SK-N-SH treated with all-trans-retinoic acid at 6 μM for 48 hours (cell line): Measurements from ENCODE around the gene FITM1.

Experiments used
- ATAC-seq: fragments of 200-7000 bp; cut with Tn5 transposase; 3 replicates; pipeline ENCODE4 v1.9.1; 2020; ENCODE audit warnings: mild to moderate bottlenecking, moderate library complexity
- ARNTL ChIP-seq: fragments of 450-650 bp; formaldehyde crosslinking; IDR thresholded peaks from 2 replicates; pipeline ENCODE4 v1.5.0; 2020; ENCODE audit warnings: low read depth, mild to moderate bottlenecking, moderate library complexity, borderline replicate concordance
- BACH2 ChIP-seq: fragments of 250-450 bp; sonication (Bioruptor Pico); IDR thresholded peaks from 2 replicates; pipeline ENCODE4 v1.9.0; 2021; ENCODE audit warnings: mild to moderate bottlenecking, borderline replicate concordance
- CREB5 ChIP-seq: fragments of 250-450 bp; sonication (Bioruptor Pico); IDR thresholded peaks from 2 replicates; pipeline ENCODE4 v1.5.1; 2020; ENCODE audit warnings: low read depth, mild to moderate bottlenecking, moderate library complexity
- CSDC2 ChIP-seq: fragments of 250-450 bp; sonication (Bioruptor Pico); IDR thresholded peaks from 2 replicates; pipeline ENCODE4 v1.5.0; 2020; ENCODE audit warnings: mild to moderate bottlenecking, moderate library complexity
- ESRRG ChIP-seq: fragments of 250-450 bp; sonication (Bioruptor Pico); IDR thresholded peaks from 2 replicates; pipeline ENCODE4 v1.6.1; 2021; ENCODE audit warnings: mild to moderate bottlenecking
- GLIS3 ChIP-seq: fragments of 250-450 bp; sonication (Bioruptor Pico); IDR thresholded peaks from 2 replicates; pipeline ENCODE4 v1.5.0; 2020; ENCODE audit warnings: mild to moderate bottlenecking, moderate library complexity
- ISL1 ChIP-seq: fragments of 250-450 bp; sonication (Bioruptor Pico); IDR thresholded peaks from 2 replicates; pipeline ENCODE4 v2.1.2; 2022; ENCODE audit warnings: mild to moderate bottlenecking, moderate library complexity
- OSR1 ChIP-seq: fragments of 250-450 bp; sonication (Bioruptor Pico); IDR thresholded peaks from 2 replicates; pipeline ENCODE4 v1.8.0; 2022; ENCODE audit warnings: moderate library complexity, mild to moderate bottlenecking, inconsistent platforms
- PATZ1 ChIP-seq: fragments of 250-450 bp; sonication (Bioruptor Pico); IDR thresholded peaks from 2 replicates; pipeline ENCODE4 v1.8.0; 2020; ENCODE audit warnings: mild to moderate bottlenecking, moderate library complexity, borderline replicate concordance
- POU6F1 ChIP-seq: fragments of 250-450 bp; sonication (Bioruptor Pico); IDR thresholded peaks from 2 replicates; pipeline ENCODE4 v1.8.0; 2021; ENCODE audit warnings: low read depth, mild to moderate bottlenecking, moderate library complexity, borderline replicate concordance
- PPARA ChIP-seq: fragments of 250-450 bp; sonication (Bioruptor Pico); IDR thresholded peaks from 2 replicates; pipeline ENCODE4 v1.5.0; 2020; ENCODE audit warnings: mild to moderate bottlenecking, borderline replicate concordance
- SNAI2 ChIP-seq: fragments of 250-450 bp; sonication (Bioruptor Pico); IDR thresholded peaks from 2 replicates; pipeline ENCODE4 v1.5.0; 2020; ENCODE audit warnings: mild to moderate bottlenecking, moderate library complexity
- TCF4 ChIP-seq: fragments of 250-450 bp; sonication (Bioruptor Pico); IDR thresholded peaks from 2 replicates; pipeline ENCODE4 v1.8.0; 2021; ENCODE audit warnings: mild to moderate bottlenecking, moderate library complexity, borderline replicate concordance
- TOX ChIP-seq: fragments of 250-450 bp; sonication (Bioruptor Pico); IDR thresholded peaks from 2 replicates; pipeline ENCODE4 v1.8.0; 2021; ENCODE audit warnings: mild to moderate bottlenecking, moderate library complexity, borderline replicate concordance
- ZC3H10 ChIP-seq: fragments of 250-450 bp; sonication (Bioruptor Pico); IDR thresholded peaks from 2 replicates; pipeline ENCODE4 v1.5.1; 2021; ENCODE audit warnings: mild to moderate bottlenecking, moderate library complexity
- ZFP3 ChIP-seq: fragments of 250-450 bp; sonication (Bioruptor Pico); IDR thresholded peaks from 2 replicates; pipeline ENCODE4 v1.5.0; 2020; ENCODE audit warnings: mild to moderate bottlenecking, moderate library complexity
- ZFP30 ChIP-seq: fragments of 450-650 bp; formaldehyde crosslinking; IDR thresholded peaks from 2 replicates; pipeline ENCODE4 v1.5.0; 2022; ENCODE audit warnings: mild to moderate bottlenecking, moderate library complexity
- ZNF565 ChIP-seq: fragments of 450-650 bp; formaldehyde crosslinking; conservative IDR thresholded peaks from 2 replicates; pipeline ENCODE4 v1.5.0; 2020; ENCODE audit warnings: low read depth, mild to moderate bottlenecking, moderate library complexity
- ZNF70 ChIP-seq: fragments of 450-650 bp; formaldehyde crosslinking; IDR thresholded peaks from 2 replicates; pipeline ENCODE4 v1.5.0; 2020; ENCODE audit warnings: mild to moderate bottlenecking, moderate library complexity
- ZNF8 ChIP-seq: fragments of 450-650 bp; formaldehyde crosslinking; IDR thresholded peaks from 2 replicates; pipeline ENCODE4 v1.5.0; 2020; ENCODE audit warnings: mild to moderate bottlenecking, moderate library complexity
- TF ChIP-seq, protein P1 (sequence below): fragments of 250-450 bp; sonication (Bioruptor Pico); IDR thresholded peaks from 2 replicates; pipeline ENCODE4 v1.5.1; 2021; ENCODE audit warnings: mild to moderate bottlenecking, moderate library complexity
- TF ChIP-seq, protein P2 (sequence below): fragments of 250-450 bp; sonication (Bioruptor Pico); IDR thresholded peaks from 2 replicates; pipeline ENCODE4 v1.5.0; 2020; ENCODE audit warnings: mild to moderate bottlenecking, moderate library complexity

FITM1 gene

DNA sequence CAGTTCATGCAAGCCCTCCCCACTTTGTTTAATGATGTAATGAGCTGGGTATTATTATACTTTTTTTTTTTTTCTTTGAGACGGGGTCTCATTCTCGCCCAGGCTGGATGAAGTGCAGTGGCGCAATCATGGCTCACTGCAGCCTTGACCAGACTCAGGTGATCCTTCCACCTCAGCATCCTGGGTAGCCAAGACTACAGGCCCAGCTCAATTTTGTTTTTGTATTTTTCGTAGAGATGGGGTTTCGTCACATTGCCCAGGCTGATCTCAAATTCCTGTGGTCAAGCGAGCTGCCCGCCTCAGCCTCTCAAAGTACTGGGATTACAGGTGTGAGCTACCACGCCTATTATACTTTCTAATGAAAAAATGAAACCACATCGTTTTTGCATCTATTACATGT lies 20.4 kb upstream of the FITM1 start:
- no peak for ATAC-seq
- no peak for TF ChIP-seq PPARA
- TF ChIP-seq CREB5 (CRISPR knock-in tag): no peak
- no peak for TF ChIP-seq ZNF70 (CRISPR knock-in tag)
- no peak for TF ChIP-seq SNAI2 (CRISPR knock-in tag)
- no peak for TF ChIP-seq BACH2 (CRISPR knock-in tag)
- TF ChIP-seq ISL1 (CRISPR knock-in tag): no peak
- no peak for TF ChIP-seq ZNF8 (CRISPR knock-in tag)
- no peak for TF ChIP-seq OSR1 (CRISPR knock-in tag)
- TF ChIP-seq ZFP30 (CRISPR knock-in tag): no peak
- no peak for TF ChIP-seq GLIS3
- no peak for TF ChIP-seq ESRRG (CRISPR knock-in tag)
- no peak for TF ChIP-seq ZC3H10

DNA sequence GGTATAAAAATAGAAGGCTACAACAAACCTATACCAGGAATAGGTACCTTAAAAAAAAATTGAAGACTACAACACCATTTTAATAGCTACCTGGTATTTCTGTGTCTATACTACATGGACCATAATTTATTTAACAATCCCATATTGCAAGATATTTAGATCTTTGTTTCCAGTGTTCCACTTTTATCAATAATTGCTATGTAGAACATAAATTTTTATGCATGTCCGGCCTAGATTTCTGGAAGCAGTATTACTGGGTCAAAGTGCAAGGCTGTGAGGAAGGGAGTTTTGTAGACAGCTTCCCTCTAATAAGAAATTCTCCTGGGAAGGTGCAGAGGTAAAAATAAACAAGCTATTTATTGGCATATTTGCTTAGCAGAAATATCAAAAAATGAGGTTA lies 19.9 kb upstream of the FITM1 start:
- TF ChIP-seq PATZ1 (CRISPR knock-in tag): no peak
- TF ChIP-seq ESRRG (CRISPR knock-in tag): no peak
- no peak for TF ChIP-seq ZNF565
- no peak for TF ChIP-seq ZFP3 (CRISPR knock-in tag)
- TF ChIP-seq ZC3H10: no peak
- no peak for TF ChIP-seq ZFP30 (CRISPR knock-in tag)
- no peak for TF ChIP-seq ZNF70 (CRISPR knock-in tag)
- TF ChIP-seq POU6F1 (CRISPR knock-in tag): no peak
- TF ChIP-seq GLIS3: no peak
- TF ChIP-seq SNAI2 (CRISPR knock-in tag): no peak
- no peak for TF ChIP-seq ISL1 (CRISPR knock-in tag)
- no peak for TF ChIP-seq ZNF8 (CRISPR knock-in tag)
- no peak for TF ChIP-seq TOX (CRISPR knock-in tag)
- TF ChIP-seq CSDC2 (CRISPR knock-in tag): no peak
- no peak for TF ChIP-seq ARNTL (CRISPR knock-in tag)
- TF ChIP-seq, protein P1, sequence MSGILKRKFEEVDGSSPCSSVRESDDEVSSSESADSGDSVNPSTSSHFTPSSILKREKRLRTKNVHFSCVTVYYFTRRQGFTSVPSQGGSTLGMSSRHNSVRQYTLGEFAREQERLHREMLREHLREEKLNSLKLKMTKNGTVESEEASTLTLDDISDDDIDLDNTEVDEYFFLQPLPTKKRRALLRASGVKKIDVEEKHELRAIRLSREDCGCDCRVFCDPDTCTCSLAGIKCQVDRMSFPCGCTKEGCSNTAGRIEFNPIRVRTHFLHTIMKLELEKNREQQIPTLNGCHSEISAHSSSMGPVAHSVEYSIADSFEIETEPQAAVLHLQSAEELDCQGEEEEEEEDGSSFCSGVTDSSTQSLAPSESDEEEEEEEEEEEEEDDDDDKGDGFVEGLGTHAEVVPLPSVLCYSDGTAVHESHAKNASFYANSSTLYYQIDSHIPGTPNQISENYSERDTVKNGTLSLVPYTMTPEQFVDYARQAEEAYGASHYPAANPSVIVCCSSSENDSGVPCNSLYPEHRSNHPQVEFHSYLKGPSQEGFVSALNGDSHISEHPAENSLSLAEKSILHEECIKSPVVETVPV (CRISPR knock-in tag): no peak
- no peak for ATAC-seq

DNA sequence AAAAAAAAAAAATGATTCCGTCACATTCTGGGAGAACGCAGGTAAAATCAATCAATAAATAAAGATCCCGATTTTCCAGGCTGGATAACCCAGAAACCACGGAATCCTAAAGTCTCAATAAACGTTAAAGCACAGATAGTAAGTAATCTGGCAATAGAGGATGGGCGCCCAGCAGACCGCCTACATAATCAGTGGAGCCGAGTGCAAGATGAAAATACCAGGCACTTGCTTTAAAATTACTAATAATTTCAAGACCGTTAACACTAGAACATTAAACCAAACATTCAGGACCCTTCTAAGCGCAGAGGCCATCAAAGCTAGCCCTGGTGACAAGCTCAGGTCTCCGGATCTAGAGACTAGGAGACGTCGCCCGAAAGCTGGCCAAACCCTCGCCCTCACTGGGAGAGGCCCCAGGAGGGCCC lies 17.1 kb upstream of the FITM1 start:
- no peak for TF ChIP-seq ZFP30 (CRISPR knock-in tag)
- no peak for TF ChIP-seq ZFP3 (CRISPR knock-in tag)
- no peak for TF ChIP-seq GLIS3
- TF ChIP-seq, protein P2, sequence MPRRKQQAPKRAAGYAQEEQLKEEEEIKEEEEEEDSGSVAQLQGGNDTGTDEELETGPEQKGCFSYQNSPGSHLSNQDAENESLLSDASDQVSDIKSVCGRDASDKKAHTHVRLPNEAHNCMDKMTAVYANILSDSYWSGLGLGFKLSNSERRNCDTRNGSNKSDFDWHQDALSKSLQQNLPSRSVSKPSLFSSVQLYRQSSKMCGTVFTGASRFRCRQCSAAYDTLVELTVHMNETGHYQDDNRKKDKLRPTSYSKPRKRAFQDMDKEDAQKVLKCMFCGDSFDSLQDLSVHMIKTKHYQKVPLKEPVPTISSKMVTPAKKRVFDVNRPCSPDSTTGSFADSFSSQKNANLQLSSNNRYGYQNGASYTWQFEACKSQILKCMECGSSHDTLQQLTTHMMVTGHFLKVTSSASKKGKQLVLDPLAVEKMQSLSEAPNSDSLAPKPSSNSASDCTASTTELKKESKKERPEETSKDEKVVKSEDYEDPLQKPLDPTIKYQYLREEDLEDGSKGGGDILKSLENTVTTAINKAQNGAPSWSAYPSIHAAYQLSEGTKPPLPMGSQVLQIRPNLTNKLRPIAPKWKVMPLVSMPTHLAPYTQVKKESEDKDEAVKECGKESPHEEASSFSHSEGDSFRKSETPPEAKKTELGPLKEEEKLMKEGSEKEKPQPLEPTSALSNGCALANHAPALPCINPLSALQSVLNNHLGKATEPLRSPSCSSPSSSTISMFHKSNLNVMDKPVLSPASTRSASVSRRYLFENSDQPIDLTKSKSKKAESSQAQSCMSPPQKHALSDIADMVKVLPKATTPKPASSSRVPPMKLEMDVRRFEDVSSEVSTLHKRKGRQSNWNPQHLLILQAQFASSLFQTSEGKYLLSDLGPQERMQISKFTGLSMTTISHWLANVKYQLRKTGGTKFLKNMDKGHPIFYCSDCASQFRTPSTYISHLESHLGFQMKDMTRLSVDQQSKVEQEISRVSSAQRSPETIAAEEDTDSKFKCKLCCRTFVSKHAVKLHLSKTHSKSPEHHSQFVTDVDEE (CRISPR knock-in tag): no peak
- TF ChIP-seq BACH2 (CRISPR knock-in tag): no peak
- no peak for TF ChIP-seq ZC3H10
- TF ChIP-seq TCF4: no peak
- TF ChIP-seq ZNF70 (CRISPR knock-in tag): no peak
- TF ChIP-seq CSDC2 (CRISPR knock-in tag): no peak
- TF ChIP-seq PPARA: no peak
- TF ChIP-seq TOX (CRISPR knock-in tag): no peak
- TF ChIP-seq ZNF8 (CRISPR knock-in tag): no peak
- TF ChIP-seq, protein P1 (CRISPR knock-in tag): no peak
- TF ChIP-seq PATZ1 (CRISPR knock-in tag): no peak
- no peak for TF ChIP-seq ESRRG (CRISPR knock-in tag)
- ATAC-seq: peak; percentile 5
